HL-60 (cell line): Measurements from ENCODE around the gene DPYD.

Experiments
- DNase-seq, 2 experiments: peaks; one replicate each; pipeline ENCODE4 v3.0.0-alpha.2; 2010 to 2020; ENCODE audit warnings: low read depth in 1 of 2, low spot score in 1 of 2
- H3K27ac ChIP-seq: fragments of 250-450 bp; sonication (Bioruptor Pico); replicated peaks from 2 replicates; pipeline ENCODE4 v1.5.1; 2020; ENCODE audit warnings: mild to moderate bottlenecking, moderate library complexity
- H3K27me3 ChIP-seq: fragments of 250-450 bp; sonication (Bioruptor Pico); 2 replicates; pipeline ENCODE4 v1.5.1; 2021; ENCODE audit warnings: mild to moderate bottlenecking, moderate library complexity; ENCODE audit not compliant: insufficient read depth, poor library complexity, severe bottlenecking
- H3K4me3 ChIP-seq: replicated peaks from 2 replicates; pipeline ENCODE4 v1.5.1; 2011; ENCODE audit warnings: mild to moderate bottlenecking, control low read depth, low read length; ENCODE audit not compliant: insufficient read depth
- GABPA ChIP-seq: IDR thresholded peaks from 2 replicates; pipeline ENCODE4 v1.6.1; 2012; ENCODE audit warnings: low read depth
- POLR2AphosphoS5 ChIP-seq: IDR thresholded peaks from 2 replicates; pipeline ENCODE4 v1.6.1; 2012; ENCODE audit warnings: low read depth
- REST ChIP-seq: IDR thresholded peaks from 2 replicates; pipeline ENCODE4 v1.6.1; 2012; ENCODE audit warnings: low read depth; ENCODE audit not compliant: insufficient replicate concordance
- SPI1 ChIP-seq: IDR thresholded peaks from 2 replicates; pipeline ENCODE4 v1.6.1; 2012; ENCODE audit warnings: low read depth, mild to moderate bottlenecking, borderline replicate concordance
- TF ChIP-seq, protein P1 (sequence below): IDR thresholded peaks from one replicate; pipeline ENCODE4 v1.5.1; 2011; ENCODE audit warnings: low read length, control low read depth, inconsistent platforms; ENCODE audit not compliant: insufficient read depth

DPYD gene

GRCh38 chr1:97646071-97646470 is 274.8 kb downstream of the DPYD start:
- Histone ChIP-seq H3K27ac (no peak overlapping the region), H3K27me3 (no peaks in the 10 kb centered on the region)
- no peak for TF ChIP-seq REST
- TF ChIP-seq, protein P1, sequence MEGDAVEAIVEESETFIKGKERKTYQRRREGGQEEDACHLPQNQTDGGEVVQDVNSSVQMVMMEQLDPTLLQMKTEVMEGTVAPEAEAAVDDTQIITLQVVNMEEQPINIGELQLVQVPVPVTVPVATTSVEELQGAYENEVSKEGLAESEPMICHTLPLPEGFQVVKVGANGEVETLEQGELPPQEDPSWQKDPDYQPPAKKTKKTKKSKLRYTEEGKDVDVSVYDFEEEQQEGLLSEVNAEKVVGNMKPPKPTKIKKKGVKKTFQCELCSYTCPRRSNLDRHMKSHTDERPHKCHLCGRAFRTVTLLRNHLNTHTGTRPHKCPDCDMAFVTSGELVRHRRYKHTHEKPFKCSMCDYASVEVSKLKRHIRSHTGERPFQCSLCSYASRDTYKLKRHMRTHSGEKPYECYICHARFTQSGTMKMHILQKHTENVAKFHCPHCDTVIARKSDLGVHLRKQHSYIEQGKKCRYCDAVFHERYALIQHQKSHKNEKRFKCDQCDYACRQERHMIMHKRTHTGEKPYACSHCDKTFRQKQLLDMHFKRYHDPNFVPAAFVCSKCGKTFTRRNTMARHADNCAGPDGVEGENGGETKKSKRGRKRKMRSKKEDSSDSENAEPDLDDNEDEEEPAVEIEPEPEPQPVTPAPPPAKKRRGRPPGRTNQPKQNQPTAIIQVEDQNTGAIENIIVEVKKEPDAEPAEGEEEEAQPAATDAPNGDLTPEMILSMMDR: no peak
- no peak for TF ChIP-seq GABPA
- no peak for TF ChIP-seq SPI1
- TF ChIP-seq POLR2AphosphoS5: no peak

GRCh38 chr1:97640677-97641076 is 280.2 kb downstream of the DPYD start:
- H3K27ac ChIP-seq: no peak overlapping the region
- DNase-seq: no peak

More at GRCh38 chr1:97646071-97646470, 274.8 kb downstream of the DPYD start:
- DNase-seq: no peak
- H3K4me3 ChIP-seq: no peak overlapping the region

GRCh38 chr1:97636941-97637340 is 283.9 kb downstream of the DPYD start:
- Histone ChIP-seq H3K27ac (no peak overlapping the region), H3K4me3 (no peak overlapping the region), H3K27me3 (no peaks in the 10 kb centered on the region)
- DNase-seq: no peak
- TF ChIP-seq POLR2AphosphoS5: no peak
- no peak for TF ChIP-seq REST
- no peak for TF ChIP-seq GABPA
- TF ChIP-seq, protein P1: no peak
- no peak for TF ChIP-seq SPI1

More at GRCh38 chr1:97640677-97641076, 280.2 kb downstream of the DPYD start:
- no peak overlapping the region for H3K4me3 ChIP-seq
- no peak for TF ChIP-seq REST
- TF ChIP-seq, protein P1: no peak
- no peak for TF ChIP-seq SPI1
- TF ChIP-seq POLR2AphosphoS5: no peak
- no peak for TF ChIP-seq GABPA
- no peaks in the 10 kb centered on the region for H3K27me3 ChIP-seq
